HFFc6 (cell line): ENCODE data around the gene ST3GAL2. TPM values are rescaled to one million over a fixed set of nuclear protein-coding genes. Genes with fewer than 3 reads are reported as not detected.
"Not testable (repeated sequence)": the region's sequence is repeated elsewhere in the genome, so short reads cannot be mapped to it uniquely, and the experiment has no call there.

Experiments used
- DNase-seq: peaks from one replicate; pipeline ENCODE4 v3.0.0-alpha.2; 2018
- H3K27ac Mint-ChIP-seq: 2 replicates; pipeline ENCODE4 v1.8.0; 2020; ENCODE audit warnings: mild to moderate bottlenecking, mixed read lengths
- H3K27me3 Mint-ChIP-seq: 2 replicates; pipeline ENCODE4 v1.8.0; 2021; ENCODE audit warnings: mild to moderate bottlenecking, moderate library complexity, mixed read lengths; ENCODE audit not compliant: insufficient read depth
- H3K36me3 Mint-ChIP-seq: 2 replicates; pipeline ENCODE4 v1.8.0; 2021; ENCODE audit warnings: low read depth, mixed read lengths
- H3K4me1 Mint-ChIP-seq: 2 replicates; pipeline ENCODE4 v1.8.0; 2020; ENCODE audit warnings: low read depth, mixed read lengths
- H3K4me3 Mint-ChIP-seq: 2 replicates; pipeline ENCODE4 v1.8.0; 2020; ENCODE audit warnings: mild to moderate bottlenecking, moderate library complexity, mixed read lengths
- H3K9me3 Mint-ChIP-seq: 2 replicates; pipeline ENCODE4 v1.8.0; 2020; ENCODE audit warnings: mild to moderate bottlenecking, mixed read lengths
- CTCF ChIP-seq: fragments of 200-600 bp; sonication (generic); IDR thresholded peaks from 2 replicates; pipeline ENCODE4 v1.5.0; 2021; ENCODE audit warnings: antibody characterized with exemption, mild to moderate bottlenecking
- total RNA-seq, 6 experiments: library from RNA; stranded (reverse); fragmentation: NEBNext Ultra II Directional; extraction: Animal tissue kit (Norgen Biotek cat#: 25700); gene quantifications; 2 replicates in 1 of 6; 3 replicates in 5 of 6; pipeline ENCODE4 v1.2.3, GENCODE V29; 2021

The ST3GAL2 gene
- total RNA-seq, 6 experiments from 2014 or later, result 25.4 to 31.2 (median 26.3) TPM

- H3K27ac Mint-ChIP-seq, result no peak overlapping the region
- H3K36me3 Mint-ChIP-seq, result peaks cover 9% of the 10 kb centered on the region
- no peak overlapping the region for H3K4me3 Mint-ChIP-seq
- no peak for DNase-seq
- H3K27me3 Mint-ChIP-seq, result no peaks in the 10 kb centered on the region; the same call in none of the 2 replicates
- H3K4me1 Mint-ChIP-seq, result 0 out of 2 replicates have a peak, but pooled peaks cover 5% of the 10 kb centered on the region
- no peak for TF ChIP-seq CTCF
- H3K9me3 Mint-ChIP-seq, result no peaks in the 10 kb centered on the region
Measured at GRCh38 chr16:70412385-70412784, 26.5 kb downstream of the ST3GAL2 start.

GRCh38 chr16:70410734-70411133 lies 28.2 kb downstream of the ST3GAL2 start:
- peaks cover 5% of the 10 kb centered on the region for H3K36me3 Mint-ChIP-seq
- no peak for DNase-seq
- H3K27ac Mint-ChIP-seq, result no peak overlapping the region
- H3K9me3 Mint-ChIP-seq, result no peaks in the 10 kb centered on the region
- H3K27me3 Mint-ChIP-seq, result no peaks in the 10 kb centered on the region; the same call in none of the 2 replicates
- H3K4me3 Mint-ChIP-seq, result no peak overlapping the region
- no peak for TF ChIP-seq CTCF
- H3K4me1 Mint-ChIP-seq, result peaks cover 5% of the 10 kb centered on the region; the same call in 1 of the 2 replicates

GRCh38 chr16:70407811-70408274 lies 31.1 kb downstream of the ST3GAL2 start:
- Mint-ChIP-seq H3K36me3 (peaks cover 9% of the 10 kb centered on the region), H3K27ac (no peak overlapping the region)

GRCh38 chr16:70406104-70406503 lies 32.8 kb downstream of the ST3GAL2 start:
- peaks cover 35% of the 10 kb centered on the region for H3K4me1 Mint-ChIP-seq
- H3K27ac Mint-ChIP-seq, H3K36me3 Mint-ChIP-seq, DNase-seq, H3K27me3 Mint-ChIP-seq, H3K9me3 Mint-ChIP-seq, H3K4me3 Mint-ChIP-seq: not testable (repeated sequence)

More at GRCh38 chr16:70407811-70408274, 31.1 kb downstream of the ST3GAL2 start:
- H3K4me3 Mint-ChIP-seq, result no peak overlapping the region
- H3K27me3 Mint-ChIP-seq, result no peaks in the 10 kb centered on the region; the same call in none of the 2 replicates
- TF ChIP-seq CTCF, result no peak
- H3K9me3 Mint-ChIP-seq, result no peaks in the 10 kb centered on the region
- DNase-seq, result no peak
- H3K4me1 Mint-ChIP-seq, result peaks cover 32% of the 10 kb centered on the region

- Mint-ChIP-seq H3K9me3 (no peaks in the 10 kb centered on the region), H3K4me1 (peaks cover 30% of the 10 kb centered on the region), H3K4me3 (no peak overlapping the region), H3K27me3 (peaks cover 1% of the 10 kb centered on the region; the same call in 1 of the 2 replicates), H3K27ac (peak overlapping the region; percentile 26), H3K36me3 (peaks cover 15% of the 10 kb centered on the region)
- TF ChIP-seq CTCF, result no peak
- no peak for DNase-seq
Measured at GRCh38 chr16:70402916-70403659, 35.8 kb downstream of the ST3GAL2 start.

- Mint-ChIP-seq H3K4me3 (no peak overlapping the region), H3K9me3 (no peaks in the 10 kb centered on the region), H3K4me1 (peaks cover 32% of the 10 kb centered on the region), H3K27me3 (peaks cover 1% of the 10 kb centered on the region; the same call in 1 of the 2 replicates), H3K36me3 (peaks cover 8% of the 10 kb centered on the region), H3K27ac (no peak overlapping the region)
- no peak for DNase-seq
- no peak for TF ChIP-seq CTCF
Measured at GRCh38 chr16:70399951-70400350, 38.9 kb downstream of the ST3GAL2 start.
